DMS79 treated with DMSO at 0.1 percent for 48 hours (cell line): ENCODE results near the gene STRC.
"Not testable (repeated sequence)": the region's sequence is repeated elsewhere in the genome, so short reads cannot be mapped to it uniquely, and the experiment has no call there.

Experiments used
- DNase-seq: peaks from one replicate; lab custom pipeline; 2025; lab: John Stamatoyannopoulos, UW

Gene STRC

DNA sequence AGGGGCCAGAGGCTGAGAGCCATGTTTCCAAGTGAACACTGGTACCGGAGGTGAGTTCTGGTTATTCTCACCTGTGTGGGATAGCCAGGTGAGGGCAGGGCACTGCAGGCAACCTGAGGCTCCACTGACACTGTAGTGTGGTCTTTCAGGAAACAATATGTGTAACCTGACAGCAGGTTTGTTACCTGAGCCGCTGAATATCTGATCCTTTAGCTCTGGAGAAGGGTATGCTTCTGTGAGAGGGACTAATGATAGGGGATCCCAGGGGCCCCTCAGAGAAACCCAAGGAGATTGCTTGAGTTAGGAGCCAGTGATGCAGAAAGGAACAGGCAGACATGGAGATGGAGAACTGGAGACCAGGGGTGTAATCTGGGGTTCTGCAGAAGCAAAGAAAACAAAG lies at the start of gene STRC:
TSS of gene STRC (minus strand) at position 101 of the 400 bp plus-strand sequence. CDS start at position 23, 78 bp downstream.
- DNase-seq: not testable (repeated sequence)

DNA sequence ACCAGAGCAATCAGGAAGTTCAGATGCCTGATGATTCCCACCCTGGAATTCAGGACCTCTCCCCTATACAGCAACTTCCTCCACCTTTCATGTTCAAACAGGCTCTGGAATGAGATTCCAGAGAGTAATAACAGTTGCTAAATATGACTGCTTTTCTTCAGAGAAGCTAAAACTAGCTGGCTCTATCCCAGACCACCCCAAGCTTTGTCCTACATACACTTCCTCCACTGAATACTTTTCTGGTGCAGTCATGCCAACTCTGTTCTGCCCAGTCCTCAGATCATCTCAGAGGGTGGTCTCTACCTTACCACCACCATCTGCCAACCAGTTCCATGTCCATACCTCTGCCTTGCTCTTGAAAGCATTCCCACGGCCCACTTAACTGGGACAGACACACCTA lies 47.6 kb upstream of the STRC start:
- not testable (repeated sequence) for DNase-seq

DNA sequence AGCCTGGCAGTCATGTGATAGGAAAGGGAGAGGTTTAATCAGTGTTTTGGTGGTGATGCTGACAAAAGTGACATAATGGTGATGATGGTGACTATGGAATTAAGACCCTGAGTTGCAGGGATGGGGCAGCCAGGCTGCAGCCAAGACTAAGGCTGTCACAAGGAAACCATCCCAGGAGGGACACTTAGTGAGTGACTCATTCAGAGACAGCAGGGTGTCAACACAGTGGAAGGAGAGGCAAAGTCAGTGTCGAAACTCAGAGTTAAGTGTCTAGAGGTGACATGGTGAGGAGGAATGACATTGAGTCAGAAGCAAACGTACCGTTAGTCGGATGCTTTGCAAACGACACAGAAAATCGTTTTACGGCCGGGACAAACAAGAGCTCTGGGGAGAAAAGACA lies 44.7 kb upstream of the STRC start:
- not testable (repeated sequence) for DNase-seq

DNA sequence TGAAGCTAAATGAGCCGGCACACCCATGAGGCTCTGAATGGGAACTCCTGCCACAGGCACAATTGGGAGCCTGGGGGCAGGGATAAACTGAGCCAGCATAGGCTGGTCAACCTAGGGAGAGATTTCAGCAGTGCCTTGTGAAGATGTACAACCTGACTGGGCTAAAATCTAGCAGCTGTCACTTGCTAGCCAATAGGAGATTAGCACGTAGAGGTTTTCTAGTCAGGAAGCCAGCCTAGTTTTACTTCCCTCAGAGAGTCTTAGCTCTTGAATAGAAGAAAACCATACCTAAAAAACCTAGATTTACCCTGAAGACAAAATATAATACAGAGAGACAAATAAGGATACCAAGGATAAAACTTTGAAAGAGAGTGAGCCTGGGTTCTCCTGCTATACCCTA lies 43.7 kb upstream of the STRC start:
- DNase-seq: not testable (repeated sequence)

DNA sequence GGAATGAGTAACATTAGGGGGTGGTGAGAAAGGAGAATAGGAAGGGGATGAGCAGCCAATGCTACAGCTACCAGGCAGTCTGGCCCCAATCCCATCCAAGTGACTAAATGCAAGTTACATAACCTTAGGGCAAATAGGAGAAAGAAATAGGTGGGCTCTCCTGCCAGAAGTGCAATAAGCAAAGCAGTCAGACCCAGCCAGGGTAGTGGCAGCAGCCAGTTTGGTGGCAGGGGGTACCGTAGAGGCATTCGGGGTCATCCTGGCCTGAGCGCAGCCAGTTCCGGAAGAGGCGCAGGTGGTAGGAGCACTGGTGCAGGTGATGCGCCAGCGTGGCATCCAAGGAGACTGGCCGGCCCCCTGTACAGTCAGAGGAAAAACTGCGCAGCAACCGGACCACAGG lies 41.1 kb upstream of the STRC start:
- not testable (repeated sequence) for DNase-seq

DNA sequence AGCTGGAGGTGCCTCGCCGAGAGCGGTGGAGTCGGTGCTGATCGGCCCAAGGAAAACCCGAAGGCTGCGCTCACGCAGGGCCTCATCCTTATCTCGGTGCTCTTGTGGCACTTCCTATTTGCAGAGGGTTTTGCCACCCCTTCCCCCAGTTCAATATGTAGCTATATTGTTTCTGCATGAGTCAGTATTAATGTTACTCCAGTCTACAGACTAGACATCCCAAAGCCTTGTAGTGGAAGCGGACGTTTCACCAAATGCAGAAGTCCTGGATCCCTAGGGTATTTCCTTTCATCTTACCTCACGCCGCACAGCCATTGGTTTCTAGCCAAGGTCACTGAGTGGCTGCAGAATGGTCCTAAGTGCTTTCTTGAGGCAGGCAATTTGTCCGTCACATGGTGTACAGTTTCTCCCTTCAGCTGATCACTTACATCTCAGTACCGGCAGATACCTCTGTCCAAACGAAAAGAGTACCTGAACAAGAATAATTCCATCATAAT lies 30.9 kb upstream of the STRC start:
- DNase-seq: not testable (repeated sequence)

- no peak for DNase-seq
Observed at GRCh38 chr15:43648649-43649429, 30.2 kb upstream of the STRC start, which contains the start of gene CATSPER2. CATSPER2 (minus strand) TSS chr15:43648844; CDS start chr15:43648061, 783 bp downstream.

- not testable (repeated sequence) for DNase-seq
Observed at GRCh38 chr15:43638464-43639204, 20.0 kb upstream of the STRC start.

- DNase-seq: not testable (repeated sequence)
Observed at GRCh38 chr15:43626937-43627336, 8.3 kb upstream of the STRC start.

- DNase-seq: no peak
Observed at GRCh38 chr15:43625106-43625505, 6.5 kb upstream of the STRC start.

GRCh38 chr15:43622068-43622799 lies 3.6 kb upstream of the STRC start:
- DNase-seq: not testable (repeated sequence)

- DNase-seq: not testable (repeated sequence)
Observed at GRCh38 chr15:43617750-43618149, 850 bp downstream of the STRC start.

DNA sequence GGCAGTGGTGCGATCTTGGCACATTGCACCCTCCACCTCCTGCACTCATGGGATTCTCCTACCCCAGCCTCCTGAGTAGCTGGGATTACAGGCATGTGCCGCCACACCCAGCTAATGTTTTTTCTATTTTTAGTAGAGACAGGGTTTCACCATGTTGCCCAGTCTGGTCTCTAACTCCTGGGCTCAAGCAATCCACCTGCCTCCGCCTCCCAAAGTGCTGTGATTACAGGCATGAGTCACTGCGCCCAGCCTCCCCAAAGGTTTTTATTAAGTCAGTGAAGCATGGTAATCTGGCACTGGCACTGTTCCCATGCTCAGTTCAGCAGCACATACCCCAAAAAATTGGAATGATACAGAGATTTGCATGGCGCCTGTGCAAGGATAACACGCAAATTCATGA lies 16.4 kb downstream of the STRC start:
- peak; percentile 49 for DNase-seq

GRCh38 chr15:43600200-43600599 lies 18.4 kb downstream of the STRC start:
- not testable (repeated sequence) for DNase-seq

DNA sequence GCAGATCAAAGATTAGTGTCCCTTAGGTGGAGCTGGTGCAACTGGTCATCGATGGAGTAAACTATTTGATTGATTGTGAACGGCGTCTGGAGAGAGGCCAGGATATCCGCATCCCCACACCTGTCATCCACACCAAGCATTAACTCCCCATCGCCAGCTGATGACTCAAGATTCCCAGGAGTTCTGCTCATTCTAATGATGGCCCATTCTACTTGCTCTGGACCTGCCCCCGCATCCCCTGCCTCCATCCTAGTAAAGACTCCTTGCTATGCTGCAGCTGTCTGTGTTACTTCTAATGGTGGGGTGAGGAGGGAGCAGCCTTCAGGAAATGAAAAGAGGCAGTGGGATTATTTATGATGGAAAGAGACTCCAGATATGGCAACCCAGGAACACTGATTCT lies 19.5 kb downstream of the STRC start:
- DNase-seq: not testable (repeated sequence)

GRCh38 chr15:43593328-43594190 lies 25.0 kb downstream of the STRC start, which contains the start of gene CKMT1B:
CKMT1B (plus strand) TSS chr15:43594027; CDS start chr15:43594219, 192 bp downstream.
- not testable (repeated sequence) for DNase-seq

DNA sequence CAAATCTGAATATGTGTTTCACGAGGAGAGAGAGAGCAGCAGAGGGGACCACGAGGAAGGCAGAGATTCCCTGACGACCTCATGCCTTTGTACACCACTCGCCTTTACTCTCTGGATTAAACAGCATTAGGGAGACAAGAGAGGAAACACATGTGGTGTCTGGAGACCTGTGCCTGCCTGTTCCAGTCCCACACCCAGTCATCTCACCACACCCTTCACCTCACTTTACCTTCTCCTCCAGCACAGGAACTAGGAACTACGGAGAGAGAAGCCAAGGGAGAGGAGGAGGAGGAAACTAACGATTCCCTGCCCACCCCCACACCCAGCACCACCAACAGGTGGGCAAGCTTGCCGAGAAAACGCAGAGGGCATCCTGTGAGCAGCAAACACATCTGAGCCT lies 25.8 kb downstream of the STRC start:
- DNase-seq: not testable (repeated sequence)

- DNase-seq: not testable (repeated sequence)
Observed at GRCh38 chr15:43589778-43590466, 28.7 kb downstream of the STRC start, which contains the start of gene PPIP5K1. PPIP5K1 (minus strand) TSS chr15:43590208; CDS start chr15:43584504, 5,704 bp downstream.

DNA sequence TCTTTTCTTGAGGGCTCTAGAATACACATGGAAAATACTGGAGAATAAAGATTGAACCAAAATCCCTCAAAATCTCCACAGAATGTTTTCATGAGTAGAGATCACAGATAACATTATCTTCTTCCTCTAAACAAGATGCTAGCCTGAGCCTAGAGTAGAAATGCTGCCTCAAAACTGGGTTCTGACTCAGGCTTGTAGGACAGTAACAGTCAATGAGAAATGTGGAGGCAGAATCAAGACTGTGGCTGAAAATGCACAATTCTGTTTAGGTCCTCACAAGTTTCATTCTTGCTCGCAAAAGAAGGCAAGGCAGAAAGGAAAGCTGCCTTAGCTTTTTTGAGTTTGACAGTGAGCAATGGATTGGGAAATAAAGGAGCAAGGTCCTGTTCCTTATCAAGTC lies 44.0 kb downstream of the STRC start:
- not testable (repeated sequence) for DNase-seq

DNA sequence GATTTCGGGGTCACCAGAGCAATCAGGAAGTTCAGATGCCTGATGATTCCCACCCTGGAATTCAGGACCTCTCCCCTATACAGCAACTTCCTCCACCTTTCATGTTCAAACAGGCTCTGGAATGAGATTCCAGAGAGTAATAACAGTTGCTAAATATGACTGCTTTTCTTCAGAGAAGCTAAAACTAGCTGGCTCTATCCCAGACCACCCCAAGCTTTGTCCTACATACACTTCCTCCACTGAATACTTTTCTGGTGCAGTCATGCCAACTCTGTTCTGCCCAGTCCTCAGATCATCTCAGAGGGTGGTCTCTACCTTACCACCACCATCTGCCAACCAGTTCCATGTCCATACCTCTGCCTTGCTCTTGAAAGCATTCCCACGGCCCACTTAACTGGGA lies 52.0 kb downstream of the STRC start:
- DNase-seq: not testable (repeated sequence)
